ENCODE measurements around the gene ULK3. TPM values are rescaled to one million over a fixed set of nuclear protein-coding genes. Genes with fewer than 3 reads are reported as not detected.

The ULK3 gene
- total RNA-seq, 1 donor from 2014 or later: 24.3 TPM

GRCh38 chr15:74858369-74858740 is 15.4 kb upstream of the ULK3 start:
- Mint-ChIP-seq H3K4me1 (ENCODE audit: low read depth) (peaks cover 13% of the 10 kb centered on the region), H3K27ac (ENCODE audit: unreplicated experiment) (no peak overlapping the region), H3K9me3 (ENCODE audit: low read depth) (no peaks in the 10 kb centered on the region), H3K36me3 (ENCODE audit: low read depth) (peaks cover 2% of the 10 kb centered on the region), H3K27me3 (ENCODE audit: low read depth) (no peaks in the 10 kb centered on the region), H3K4me3 (ENCODE audit: unreplicated experiment) (no peak overlapping the region)
- no peak for TF ChIP-seq CTCF (IDR thresholded peaks at IDR 0.05)
- no peak for DNase-seq (ENCODE audit: low spot score)

- peaks cover 11% of the 10 kb centered on the region for H3K4me1 Mint-ChIP-seq (ENCODE audit: low read depth)
- peaks cover 3% of the 10 kb centered on the region for H3K36me3 Mint-ChIP-seq (ENCODE audit: low read depth)
- H3K27ac Mint-ChIP-seq (ENCODE audit: unreplicated experiment): no peak overlapping the region
- no peak overlapping the region for H3K4me3 Mint-ChIP-seq (ENCODE audit: unreplicated experiment)
- H3K9me3 Mint-ChIP-seq (ENCODE audit: low read depth): no peaks in the 10 kb centered on the region
- H3K27me3 Mint-ChIP-seq (ENCODE audit: low read depth): no peaks in the 10 kb centered on the region
- DNase-seq (ENCODE audit: low spot score): no peak
- TF ChIP-seq CTCF (IDR thresholded peaks at IDR 0.05): no peak
Measured at GRCh38 chr15:74857671-74858368, 14.9 kb upstream of the ULK3 start.

GRCh38 chr15:74857082-74857655 is 14.2 kb upstream of the ULK3 start:
- Mint-ChIP-seq H3K9me3 (ENCODE audit: low read depth) (no peaks in the 10 kb centered on the region), H3K36me3 (ENCODE audit: low read depth) (peaks cover 5% of the 10 kb centered on the region), H3K4me1 (ENCODE audit: low read depth) (peaks cover 11% of the 10 kb centered on the region), H3K27ac (ENCODE audit: unreplicated experiment) (no peak overlapping the region), H3K4me3 (ENCODE audit: unreplicated experiment) (no peak overlapping the region), H3K27me3 (ENCODE audit: low read depth) (no peaks in the 10 kb centered on the region)
- TF ChIP-seq CTCF (IDR thresholded peaks at IDR 0.05): no peak
- DNase-seq (ENCODE audit: low spot score): no peak

GRCh38 chr15:74856537-74856936 is 13.6 kb upstream of the ULK3 start:
- Mint-ChIP-seq H3K27me3 (ENCODE audit: low read depth) (no peaks in the 10 kb centered on the region), H3K27ac (ENCODE audit: unreplicated experiment) (no peak overlapping the region), H3K4me3 (ENCODE audit: unreplicated experiment) (no peak overlapping the region), H3K4me1 (ENCODE audit: low read depth) (peaks cover 11% of the 10 kb centered on the region), H3K36me3 (ENCODE audit: low read depth) (peaks cover 6% of the 10 kb centered on the region), H3K9me3 (ENCODE audit: low read depth) (no peaks in the 10 kb centered on the region)
- no peak for DNase-seq (ENCODE audit: low spot score)
- TF ChIP-seq CTCF (IDR thresholded peaks at IDR 0.05): no peak

GRCh38 chr15:74855857-74856256 is 12.9 kb upstream of the ULK3 start:
- DNase-seq (ENCODE audit: low spot score): no peak
- Mint-ChIP-seq H3K36me3 (ENCODE audit: low read depth) (peaks cover 10% of the 10 kb centered on the region), H3K4me1 (ENCODE audit: low read depth) (peaks cover 11% of the 10 kb centered on the region), H3K27ac (ENCODE audit: unreplicated experiment) (no peak overlapping the region), H3K4me3 (ENCODE audit: unreplicated experiment) (no peak overlapping the region), H3K27me3 (ENCODE audit: low read depth) (no peaks in the 10 kb centered on the region), H3K9me3 (ENCODE audit: low read depth) (no peaks in the 10 kb centered on the region)
- TF ChIP-seq CTCF (IDR thresholded peaks at IDR 0.05): no peak

Measured in chondrocyte (in vitro differentiated cells).